ENCODE results near the gene RALY.

Gene RALY

GRCh38 chr20:34093895-34094294, 100.2 kb downstream of the RALY start:
- TF ChIP-seq, protein P1, sequence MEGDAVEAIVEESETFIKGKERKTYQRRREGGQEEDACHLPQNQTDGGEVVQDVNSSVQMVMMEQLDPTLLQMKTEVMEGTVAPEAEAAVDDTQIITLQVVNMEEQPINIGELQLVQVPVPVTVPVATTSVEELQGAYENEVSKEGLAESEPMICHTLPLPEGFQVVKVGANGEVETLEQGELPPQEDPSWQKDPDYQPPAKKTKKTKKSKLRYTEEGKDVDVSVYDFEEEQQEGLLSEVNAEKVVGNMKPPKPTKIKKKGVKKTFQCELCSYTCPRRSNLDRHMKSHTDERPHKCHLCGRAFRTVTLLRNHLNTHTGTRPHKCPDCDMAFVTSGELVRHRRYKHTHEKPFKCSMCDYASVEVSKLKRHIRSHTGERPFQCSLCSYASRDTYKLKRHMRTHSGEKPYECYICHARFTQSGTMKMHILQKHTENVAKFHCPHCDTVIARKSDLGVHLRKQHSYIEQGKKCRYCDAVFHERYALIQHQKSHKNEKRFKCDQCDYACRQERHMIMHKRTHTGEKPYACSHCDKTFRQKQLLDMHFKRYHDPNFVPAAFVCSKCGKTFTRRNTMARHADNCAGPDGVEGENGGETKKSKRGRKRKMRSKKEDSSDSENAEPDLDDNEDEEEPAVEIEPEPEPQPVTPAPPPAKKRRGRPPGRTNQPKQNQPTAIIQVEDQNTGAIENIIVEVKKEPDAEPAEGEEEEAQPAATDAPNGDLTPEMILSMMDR (IDR thresholded peaks at IDR 0.05; ENCODE audit: control extremely low read depth, extremely low read depth, low read depth, missing control alignments) = no peak
- DNase-seq (ENCODE audit: extremely low spot score) = no peak
- ChIA-PET CTCF (interaction anchor here (1.8 kb wide), 1 partner anchor 10 kb away, joined by 6 read pairs; no protein-coding TSS in a partner anchor), POLR2A (no interaction called here)

- TF ChIP-seq, protein P1 (IDR thresholded peaks at IDR 0.05; ENCODE audit: control extremely low read depth, extremely low read depth, low read depth, missing control alignments) = no peak
- DNase-seq (ENCODE audit: extremely low spot score) = no peak
- ChIA-PET CTCF (interaction anchor here (1.2 kb wide), 2 partner anchors 12 to 28 kb away, joined by 3 read pairs; no protein-coding TSS in a partner anchor), POLR2A (interaction anchor here (1.2 kb wide), 1 partner anchor 17 kb away, joined by 4 read pairs; the partner anchor contains the start of gene EIF2S2)
Observed at GRCh38 chr20:34095825-34096224, 102.1 kb downstream of the RALY start.

DNA sequence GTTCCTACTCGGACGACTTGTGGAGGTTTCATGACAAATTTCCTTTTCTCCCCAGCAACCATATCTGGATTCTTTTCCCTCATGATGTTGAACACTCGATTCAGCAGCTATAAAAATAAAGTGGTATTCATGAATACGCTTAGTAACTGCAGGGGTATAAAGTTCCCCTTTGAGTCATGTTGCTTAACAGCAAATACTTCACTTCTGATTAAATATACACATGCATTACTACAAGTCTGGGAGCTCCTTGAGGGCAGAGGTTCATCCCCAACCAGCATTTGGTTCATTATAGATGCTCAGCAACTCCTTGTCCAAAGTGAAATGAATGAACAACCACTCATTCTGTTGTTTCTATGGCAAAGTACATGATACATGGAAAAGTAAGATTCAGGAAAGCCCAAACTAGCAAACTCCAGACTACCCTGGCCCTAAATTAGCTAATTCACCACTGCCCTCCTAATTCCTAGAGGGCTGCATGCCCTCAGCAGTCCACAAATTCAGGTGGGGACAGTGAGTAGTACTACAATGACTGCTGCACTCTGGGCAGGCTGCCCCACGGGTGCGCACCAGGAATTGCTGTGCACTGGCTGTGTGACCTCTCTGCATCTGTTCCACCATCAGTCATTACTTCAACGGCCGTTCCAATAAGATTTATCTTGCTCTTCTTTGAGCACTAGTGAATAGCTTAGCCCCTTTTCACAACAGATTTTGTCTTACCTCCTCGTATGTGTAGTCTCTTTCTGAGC, 103.2 kb downstream of the RALY start:
- DNase-seq (ENCODE audit: extremely low spot score) = no peak
- ChIA-PET CTCF (interaction anchor here (0.9 to 1.2 kb wide), 2 partner anchors 11 to 183 kb away, joined by 3 read pairs; no protein-coding TSS in a partner anchor), POLR2A (interaction anchor here (0.6 kb wide), 1 partner anchor 11 kb away, joined by 3 read pairs; no protein-coding TSS in a partner anchor)
- TF ChIP-seq, protein P1 (IDR thresholded peaks at IDR 0.05; ENCODE audit: control extremely low read depth, extremely low read depth, low read depth, missing control alignments) = no peak

- TF ChIP-seq, protein P1 (IDR thresholded peaks at IDR 0.05; ENCODE audit: control extremely low read depth, extremely low read depth, low read depth, missing control alignments) = no peak
- no peak for DNase-seq (ENCODE audit: extremely low spot score)
- POLR2A ChIA-PET = interaction anchor here (0.6 to 0.7 kb wide), 2 partner anchors 21 to 105 kb away, joined by 3 to 5 read pairs; partner anchors contain the start of gene RALY
- CTCF ChIA-PET = no interaction called here
Observed at GRCh38 chr20:34098570-34098969, 104.9 kb downstream of the RALY start.

GRCh38 chr20:34099675-34100074, 106.0 kb downstream of the RALY start:
- ChIA-PET POLR2A (no interaction called here), CTCF (interaction anchor here (1.1 kb wide), 2 partner anchors 19 to 22 kb away, joined by 3 read pairs; no protein-coding TSS in a partner anchor)
- TF ChIP-seq, protein P1 (IDR thresholded peaks at IDR 0.05; ENCODE audit: control extremely low read depth, extremely low read depth, low read depth, missing control alignments) = no peak
- no peak for DNase-seq (ENCODE audit: extremely low spot score)

DNA sequence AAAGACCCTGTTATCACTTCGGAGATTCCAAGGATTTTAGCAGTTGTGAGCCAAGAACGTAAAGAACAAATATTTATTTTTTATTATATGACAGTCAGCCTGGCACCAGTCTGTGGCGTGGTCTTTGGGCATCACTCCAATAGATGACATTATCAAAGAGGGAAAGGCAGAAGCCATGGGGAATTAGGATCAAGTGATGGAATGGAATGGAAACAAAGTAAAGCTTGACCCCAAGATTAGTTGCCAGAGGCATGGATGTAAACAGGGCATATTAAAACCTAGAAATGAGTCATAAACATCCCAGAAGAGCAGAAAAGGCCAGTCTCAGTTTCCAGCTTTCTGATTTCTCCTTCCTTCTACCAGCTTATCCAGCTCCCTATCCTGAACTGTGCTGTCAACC, 106.9 kb downstream of the RALY start:
- ChIA-PET POLR2A (interaction anchor here (0.6 to 0.7 kb wide), 2 partner anchors 17 to 1281 kb away, joined by 3 to 5 read pairs; partner anchors contain the start of gene MAPRE1), CTCF (interaction anchor here (0.8 to 2.3 kb wide), 5 partner anchors 18 to 238 kb away, joined by 3 to 8 read pairs (median 3); no protein-coding TSS in a partner anchor)
- TF ChIP-seq, protein P1 (IDR thresholded peaks at IDR 0.05; ENCODE audit: control extremely low read depth, extremely low read depth, low read depth, missing control alignments) = no peak
- no peak for DNase-seq (ENCODE audit: extremely low spot score)
